MCF 10A (cell line): ENCODE measurements around the gene MPHOSPH8. TPM values are rescaled to one million over a fixed set of nuclear protein-coding genes. Genes with fewer than 3 reads are reported as not detected.

Experiments used
- BruUV-seq: library from RNA; stranded (reverse); fragments of 400-500 nt; replicated peaks from 2 replicates; lab custom pipeline; 2021; lab: Mats Ljungman, UMichigan
- CTCF ChIA-PET: fragments of 300-600 bp; sonication (Branson Sonifier 250); formaldehyde crosslinking; extraction: SDS; loops from one replicate; lab custom pipeline; 2021; ENCODE audit warnings: antibody characterized with exemption, inconsistent platforms; lab: Yijun Ruan, JAX
- POLR2A ChIA-PET: fragments of 300-600, 350-650 bp; sonication (Branson Sonifier 250); formaldehyde crosslinking; extraction: SDS; loops from one replicate; lab custom pipeline; 2020; ENCODE audit warnings: antibody characterized with exemption, inconsistent platforms; lab: Yijun Ruan, JAX
- DNase-seq: peaks from one replicate; pipeline ENCODE4 v3.0.0-alpha.2; 2018; ENCODE audit not compliant: unreplicated experiment
- H3K27ac Mint-ChIP-seq: one replicate; pipeline ENCODE4 v1.8.0; 2022; ENCODE audit warnings: mild to moderate bottlenecking, low read depth, mixed read lengths; ENCODE audit not compliant: unreplicated experiment
- H3K27me3 Mint-ChIP-seq: one replicate; pipeline ENCODE4 v1.8.0; 2022; ENCODE audit warnings: mixed read lengths; ENCODE audit not compliant: insufficient read depth, unreplicated experiment
- H3K36me3 Mint-ChIP-seq: one replicate; pipeline ENCODE4 v1.8.0; 2022; ENCODE audit warnings: mild to moderate bottlenecking, moderate library complexity, mixed read lengths; ENCODE audit not compliant: insufficient read depth, unreplicated experiment
- H3K4me1 Mint-ChIP-seq: one replicate; pipeline ENCODE4 v1.8.0; 2022; ENCODE audit warnings: mixed read lengths; ENCODE audit not compliant: insufficient read depth, unreplicated experiment
- H3K4me3 Mint-ChIP-seq: one replicate; pipeline ENCODE4 v1.8.0; 2022; ENCODE audit warnings: mild to moderate bottlenecking, moderate library complexity, mixed read lengths; ENCODE audit not compliant: unreplicated experiment
- H3K9me3 Mint-ChIP-seq: one replicate; pipeline ENCODE4 v1.8.0; 2022; ENCODE audit warnings: mixed read lengths; ENCODE audit not compliant: unreplicated experiment
- intact Hi-C: fragments of 100-400 bp; cut with micrococcal nuclease; formaldehyde crosslinking; loops from 2 replicates; pipeline ENCODE4 v1.14.1; 2022
- total RNA-seq: library from RNA; stranded (reverse); gene quantifications from 2 replicates; pipeline ENCODE4 v1.2.3, GENCODE V29; 2022
- TF ChIP-seq, protein P1 (sequence below): fragments of 200-600 bp; IDR thresholded peaks from one replicate; pipeline ENCODE4 v1.8.0; 2022; ENCODE audit warnings: antibody characterized with exemption, mild to moderate bottlenecking; ENCODE audit not compliant: unreplicated experiment

The MPHOSPH8 gene
- total RNA-seq, 1 experiment from 2014 or later, result 32.4 TPM

DNA sequence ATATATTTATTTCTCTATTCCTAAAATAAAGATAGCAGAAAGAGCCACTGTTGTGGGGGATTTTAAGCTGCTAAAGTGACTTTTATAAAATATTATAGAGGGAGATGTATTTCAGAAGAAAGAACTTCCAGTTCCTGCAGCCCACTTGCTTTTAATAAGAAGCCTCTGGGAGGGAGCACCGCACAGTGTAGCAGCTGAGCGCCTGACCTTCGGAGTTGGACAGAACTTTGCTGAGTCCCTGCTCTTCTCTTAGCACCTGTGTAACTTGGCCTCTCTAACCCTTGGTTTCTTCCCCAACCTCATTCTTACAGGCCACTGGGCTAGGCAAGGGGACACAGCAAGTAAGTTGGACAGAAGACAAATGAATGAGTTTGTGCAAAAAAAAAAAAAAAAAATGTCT lies 37.4 kb upstream of the MPHOSPH8 start:
- TF ChIP-seq, protein P1, sequence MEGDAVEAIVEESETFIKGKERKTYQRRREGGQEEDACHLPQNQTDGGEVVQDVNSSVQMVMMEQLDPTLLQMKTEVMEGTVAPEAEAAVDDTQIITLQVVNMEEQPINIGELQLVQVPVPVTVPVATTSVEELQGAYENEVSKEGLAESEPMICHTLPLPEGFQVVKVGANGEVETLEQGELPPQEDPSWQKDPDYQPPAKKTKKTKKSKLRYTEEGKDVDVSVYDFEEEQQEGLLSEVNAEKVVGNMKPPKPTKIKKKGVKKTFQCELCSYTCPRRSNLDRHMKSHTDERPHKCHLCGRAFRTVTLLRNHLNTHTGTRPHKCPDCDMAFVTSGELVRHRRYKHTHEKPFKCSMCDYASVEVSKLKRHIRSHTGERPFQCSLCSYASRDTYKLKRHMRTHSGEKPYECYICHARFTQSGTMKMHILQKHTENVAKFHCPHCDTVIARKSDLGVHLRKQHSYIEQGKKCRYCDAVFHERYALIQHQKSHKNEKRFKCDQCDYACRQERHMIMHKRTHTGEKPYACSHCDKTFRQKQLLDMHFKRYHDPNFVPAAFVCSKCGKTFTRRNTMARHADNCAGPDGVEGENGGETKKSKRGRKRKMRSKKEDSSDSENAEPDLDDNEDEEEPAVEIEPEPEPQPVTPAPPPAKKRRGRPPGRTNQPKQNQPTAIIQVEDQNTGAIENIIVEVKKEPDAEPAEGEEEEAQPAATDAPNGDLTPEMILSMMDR, result no peak
- no TSS peak for BruUV-seq
- H3K27ac Mint-ChIP-seq, result no peak overlapping the region
- H3K4me1 Mint-ChIP-seq, result peaks cover 6% of the 10 kb centered on the region
- H3K36me3 Mint-ChIP-seq, result no peaks in the 10 kb centered on the region
- H3K27me3 Mint-ChIP-seq, result no peaks in the 10 kb centered on the region
- no peaks in the 10 kb centered on the region for H3K9me3 Mint-ChIP-seq
- DNase-seq, result no peak
- H3K4me3 Mint-ChIP-seq, result no peak overlapping the region
- intact Hi-C loops, result no loop called here
- ChIA-PET CTCF (interaction anchor here (0.6 to 1.1 kb wide), 4 partner anchors 8 to 181 kb away, joined by 3 to 6 read pairs (median 4); no protein-coding TSS in a partner anchor), POLR2A (no interaction called here)

DNA sequence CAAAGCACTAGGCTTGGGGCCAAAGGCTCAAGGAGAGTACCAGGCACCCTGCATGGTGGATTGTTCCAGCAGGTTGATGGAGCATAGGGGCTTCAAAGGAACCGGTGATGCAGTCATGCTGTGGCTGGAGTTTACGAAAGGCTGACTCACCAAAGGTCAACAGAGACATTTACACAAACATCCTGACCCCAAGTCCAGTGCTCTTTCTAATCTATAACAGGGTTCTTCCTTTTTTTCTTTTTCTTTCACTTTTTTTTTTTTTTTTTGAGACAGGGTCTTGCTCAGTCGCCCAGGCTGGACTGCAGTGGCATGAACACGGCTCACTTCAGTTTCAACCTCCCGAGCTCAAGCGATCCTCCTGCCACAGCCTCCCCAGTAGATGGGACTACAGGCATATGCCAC lies 36.5 kb upstream of the MPHOSPH8 start:
- Mint-ChIP-seq H3K9me3 (no peaks in the 10 kb centered on the region), H3K4me1 (peaks cover 6% of the 10 kb centered on the region), H3K4me3 (no peak overlapping the region), H3K27ac (no peak overlapping the region), H3K27me3 (no peaks in the 10 kb centered on the region), H3K36me3 (no peaks in the 10 kb centered on the region)
- CTCF ChIA-PET, result interaction anchor here (0.6 to 0.7 kb wide), 2 partner anchors 181 to 309 kb away, joined by 3 to 4 read pairs; no protein-coding TSS in a partner anchor
- no TSS peak for BruUV-seq
- POLR2A ChIA-PET, result interaction anchor here (0.7 to 0.9 kb wide), 2 partner anchors 11 to 230 kb away, joined by 3 read pairs; no protein-coding TSS in a partner anchor
- intact Hi-C loops, result no loop called here
- TF ChIP-seq, protein P1, result no peak
- peak; percentile 60 for DNase-seq

- TF ChIP-seq, protein P1, result no peak
- H3K4me3 Mint-ChIP-seq, result no peak overlapping the region
- H3K4me1 Mint-ChIP-seq, result peaks cover 6% of the 10 kb centered on the region
- no peak overlapping the region for H3K27ac Mint-ChIP-seq
- intact Hi-C loops, result no loop called here
- BruUV-seq, result no TSS peak
- DNase-seq, result peak; percentile 42
- ChIA-PET POLR2A (interaction anchor here (0.7 to 0.9 kb wide), 2 partner anchors 10 to 230 kb away, joined by 3 read pairs; no protein-coding TSS in a partner anchor), CTCF (interaction anchor here (0.6 to 0.7 kb wide), 2 partner anchors 181 to 308 kb away, joined by 3 to 4 read pairs; no protein-coding TSS in a partner anchor)
- no peaks in the 10 kb centered on the region for H3K36me3 Mint-ChIP-seq
- no peaks in the 10 kb centered on the region for H3K9me3 Mint-ChIP-seq
- H3K27me3 Mint-ChIP-seq, result no peaks in the 10 kb centered on the region
Observed at GRCh38 chr13:19597523-19597922, 35.9 kb upstream of the MPHOSPH8 start.

GRCh38 chr13:19601749-19602725 lies 31.4 kb upstream of the MPHOSPH8 start:
- POLR2A ChIA-PET, result interaction anchor here (0.6 to 2.4 kb wide), 3 partner anchors 15 to 262 kb away, joined by 3 to 23 read pairs (median 3); partner anchors contain the start of genes MPHOSPH8 and ZMYM5
- intact Hi-C loops, result loop anchor here (10.0 kb wide), 1 partner anchor 263 kb away; the partner anchor contains the start of gene ZMYM5
- peak overlapping the region; percentile 69 for H3K4me3 Mint-ChIP-seq
- CTCF ChIA-PET, result interaction anchor here (0.6 to 2.4 kb wide), 7 partner anchors 10 to 179 kb away, joined by 3 to 13 read pairs (median 3); no protein-coding TSS in a partner anchor
- H3K9me3 Mint-ChIP-seq, result no peaks in the 10 kb centered on the region
- BruUV-seq, result no TSS peak
- DNase-seq, result peak; percentile 46
- peaks cover 12% of the 10 kb centered on the region for H3K4me1 Mint-ChIP-seq
- TF ChIP-seq, protein P1, result no peak
- no peak overlapping the region for H3K27ac Mint-ChIP-seq
- H3K27me3 Mint-ChIP-seq, result no peaks in the 10 kb centered on the region
- no peaks in the 10 kb centered on the region for H3K36me3 Mint-ChIP-seq
